ENCODE data around the gene BDP1. TPM values are rescaled to one million over a fixed set of nuclear protein-coding genes. Genes with fewer than 3 reads are reported as not detected.
"Not testable (repeated sequence)": the region's sequence is repeated elsewhere in the genome, so short reads cannot be mapped to it uniquely, and the experiment has no call there.

Gene BDP1
- total RNA-seq, 1 experiment from 2014 or later = 21.4 TPM

- in situ Hi-C loops (cut with HindIII; ENCODE audit: low sequenced_read_pairs) = no loop called here
- no peak for DNase-seq (ENCODE audit: low spot score)
These were observed 538 bp upstream of the BDP1 start for GRCh38 chr5:71454913-71455312.

GRCh38 chr5:71456362-71456743 lies 902 bp downstream of the BDP1 start:
- in situ Hi-C loops (cut with HindIII; ENCODE audit: low sequenced_read_pairs) = no loop called here
- DNase-seq (ENCODE audit: low spot score) = no peak

- no peak for DNase-seq (ENCODE audit: low spot score)
- in situ Hi-C loops (cut with HindIII; ENCODE audit: low sequenced_read_pairs) = no loop called here
These were observed 1.7 kb downstream of the BDP1 start for GRCh38 chr5:71457106-71457505.

GRCh38 chr5:71460693-71461092 lies 5.2 kb downstream of the BDP1 start:
- no peak for DNase-seq (ENCODE audit: low spot score)
- in situ Hi-C loops (cut with HindIII; ENCODE audit: low sequenced_read_pairs) = no loop called here

GRCh38 chr5:71461360-71461759 lies 5.9 kb downstream of the BDP1 start:
- in situ Hi-C loops (cut with HindIII; ENCODE audit: low sequenced_read_pairs) = no loop called here
- DNase-seq (ENCODE audit: low spot score) = no peak

GRCh38 chr5:71471193-71471592 lies 15.7 kb downstream of the BDP1 start:
- in situ Hi-C loops (cut with HindIII; ENCODE audit: low sequenced_read_pairs) = no loop called here
- DNase-seq (ENCODE audit: low spot score) = no peak

- DNase-seq (ENCODE audit: low spot score) = peak; percentile 34
- in situ Hi-C loops (cut with HindIII; ENCODE audit: low sequenced_read_pairs) = no loop called here
These were observed 20.4 kb downstream of the BDP1 start for GRCh38 chr5:71475788-71476384.

- in situ Hi-C loops (cut with HindIII; ENCODE audit: low sequenced_read_pairs) = no loop called here
- no peak for DNase-seq (ENCODE audit: low spot score)
These were observed 26.0 kb downstream of the BDP1 start for GRCh38 chr5:71481441-71481840.

- peak; percentile 28 for DNase-seq (ENCODE audit: low spot score)
- in situ Hi-C loops (cut with HindIII; ENCODE audit: low sequenced_read_pairs) = no loop called here
These were observed 26.7 kb downstream of the BDP1 start for GRCh38 chr5:71482132-71482531.

- DNase-seq (ENCODE audit: low spot score) = no peak
- in situ Hi-C loops (cut with HindIII; ENCODE audit: low sequenced_read_pairs) = no loop called here
These were observed 27.9 kb downstream of the BDP1 start for GRCh38 chr5:71483355-71483754.

GRCh38 chr5:71492817-71493615 lies 37.6 kb downstream of the BDP1 start:
- DNase-seq (ENCODE audit: low spot score) = no peak
- in situ Hi-C loops (cut with HindIII; ENCODE audit: low sequenced_read_pairs) = no loop called here

GRCh38 chr5:71494202-71494601 lies 38.8 kb downstream of the BDP1 start:
- in situ Hi-C loops (cut with HindIII; ENCODE audit: low sequenced_read_pairs); DNase-seq (ENCODE audit: low spot score): not testable (repeated sequence)

GRCh38 chr5:71498756-71499155 lies 43.3 kb downstream of the BDP1 start:
- in situ Hi-C loops (cut with HindIII; ENCODE audit: low sequenced_read_pairs); DNase-seq (ENCODE audit: low spot score): not testable (repeated sequence)

GRCh38 chr5:71503536-71503935 lies 48.1 kb downstream of the BDP1 start:
- in situ Hi-C loops (cut with HindIII; ENCODE audit: low sequenced_read_pairs) = no loop called here
- DNase-seq (ENCODE audit: low spot score) = no peak

GRCh38 chr5:71522151-71522550 lies 66.7 kb downstream of the BDP1 start:
- DNase-seq (ENCODE audit: low spot score) = no peak
- in situ Hi-C loops (cut with HindIII; ENCODE audit: low sequenced_read_pairs) = no loop called here

GRCh38 chr5:71525611-71526010 lies 70.2 kb downstream of the BDP1 start:
- DNase-seq (ENCODE audit: low spot score); in situ Hi-C loops (cut with HindIII; ENCODE audit: low sequenced_read_pairs): not testable (repeated sequence)

GRCh38 chr5:71528206-71528605 lies 72.8 kb downstream of the BDP1 start:
- DNase-seq (ENCODE audit: low spot score) = no peak
- in situ Hi-C loops (cut with HindIII; ENCODE audit: low sequenced_read_pairs) = no loop called here

- in situ Hi-C loops (cut with HindIII; ENCODE audit: low sequenced_read_pairs) = no loop called here
- no peak for DNase-seq (ENCODE audit: low spot score)
These were observed 74.2 kb downstream of the BDP1 start for GRCh38 chr5:71529682-71530081.

- in situ Hi-C loops (cut with HindIII; ENCODE audit: low sequenced_read_pairs) = no loop called here
- no peak for DNase-seq (ENCODE audit: low spot score)
These were observed 77.7 kb downstream of the BDP1 start for GRCh38 chr5:71533142-71533541.

- peak; percentile 5 for DNase-seq (ENCODE audit: low spot score)
These were observed 78.2 kb downstream of the BDP1 start for GRCh38 chr5:71533615-71534014.

GRCh38 chr5:71537687-71538086 lies 82.2 kb downstream of the BDP1 start:
- in situ Hi-C loops (cut with HindIII; ENCODE audit: low sequenced_read_pairs) = no loop called here
- peak; percentile 12 for DNase-seq (ENCODE audit: low spot score)

More at GRCh38 chr5:71533615-71534014, 78.2 kb downstream of the BDP1 start:
- in situ Hi-C loops (cut with HindIII; ENCODE audit: low sequenced_read_pairs) = no loop called here

Data from G401 (cell line).